Body of pancreas (tissue), 4 donors: ENCODE results near the gene ZNF555.

Experiments used
- POLR2A ChIP-seq, 3 donors: fragments of 450-650 bp; IDR thresholded peaks; one replicate each; pipeline ENCODE4 v1.6.1; 2016; ENCODE audit warnings: antibody characterized with exemption in 3 of 3, mild to moderate bottlenecking in 2 of 3
- TF ChIP-seq, protein P1 (sequence below), 7 experiments: fragments of 450-650 bp in 4 of 7; fragments of 200-600 bp in 3 of 7; sonication (generic) in 3 of 7; IDR thresholded peaks; one replicate each; pipeline ENCODE4 v1.5.1; 2016 to 2019; ENCODE audit warnings: antibody characterized with exemption in 7 of 7

DNA sequence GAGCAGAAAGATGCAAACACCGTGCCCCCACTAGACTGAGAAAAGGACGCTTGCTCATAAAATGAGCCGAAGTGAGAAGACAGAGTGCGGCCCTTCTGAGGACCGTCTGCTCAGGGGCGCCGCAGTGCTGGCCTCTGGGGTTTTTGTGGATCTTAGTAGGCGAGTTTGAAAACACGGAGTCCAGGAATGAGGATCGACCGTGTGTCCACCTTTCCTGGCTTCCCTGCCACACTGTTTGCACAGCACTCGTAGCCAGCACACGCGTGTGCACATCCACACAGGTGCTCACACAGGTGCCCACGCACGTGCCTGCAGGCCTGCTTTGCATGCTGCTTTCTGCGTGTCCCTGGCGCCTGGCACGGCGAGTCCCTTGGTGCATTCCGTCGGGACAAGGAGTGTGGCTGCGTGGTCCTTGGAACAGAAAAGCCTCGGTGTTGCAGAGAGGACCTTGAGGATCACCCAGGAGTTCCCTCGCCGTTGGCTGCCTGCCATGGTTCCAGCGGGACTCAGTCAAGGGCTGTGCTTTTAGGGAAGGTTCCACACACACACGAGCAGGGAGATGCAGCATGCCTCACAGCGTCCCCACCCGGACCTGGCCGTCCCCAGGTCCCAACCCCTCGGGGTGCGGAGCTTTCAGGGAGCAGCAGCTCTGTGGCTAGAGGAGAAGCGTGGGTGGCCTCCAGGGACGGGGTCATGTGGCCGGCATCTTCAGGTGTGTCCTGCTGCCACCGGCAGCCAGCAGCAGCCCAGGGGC is 31.7 kb upstream of the ZNF555 start:
- TF ChIP-seq, protein P1, sequence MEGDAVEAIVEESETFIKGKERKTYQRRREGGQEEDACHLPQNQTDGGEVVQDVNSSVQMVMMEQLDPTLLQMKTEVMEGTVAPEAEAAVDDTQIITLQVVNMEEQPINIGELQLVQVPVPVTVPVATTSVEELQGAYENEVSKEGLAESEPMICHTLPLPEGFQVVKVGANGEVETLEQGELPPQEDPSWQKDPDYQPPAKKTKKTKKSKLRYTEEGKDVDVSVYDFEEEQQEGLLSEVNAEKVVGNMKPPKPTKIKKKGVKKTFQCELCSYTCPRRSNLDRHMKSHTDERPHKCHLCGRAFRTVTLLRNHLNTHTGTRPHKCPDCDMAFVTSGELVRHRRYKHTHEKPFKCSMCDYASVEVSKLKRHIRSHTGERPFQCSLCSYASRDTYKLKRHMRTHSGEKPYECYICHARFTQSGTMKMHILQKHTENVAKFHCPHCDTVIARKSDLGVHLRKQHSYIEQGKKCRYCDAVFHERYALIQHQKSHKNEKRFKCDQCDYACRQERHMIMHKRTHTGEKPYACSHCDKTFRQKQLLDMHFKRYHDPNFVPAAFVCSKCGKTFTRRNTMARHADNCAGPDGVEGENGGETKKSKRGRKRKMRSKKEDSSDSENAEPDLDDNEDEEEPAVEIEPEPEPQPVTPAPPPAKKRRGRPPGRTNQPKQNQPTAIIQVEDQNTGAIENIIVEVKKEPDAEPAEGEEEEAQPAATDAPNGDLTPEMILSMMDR (IDR thresholded peaks at IDR 0.05): no peak
- TF ChIP-seq POLR2A (IDR thresholded peaks at IDR 0.05): no peak
